ENCODE data around the gene CAMK2B.

GRCh38 chr7:44256459-44256858 lies 68.9 kb downstream of the CAMK2B start:
- TF ChIP-seq, protein P1, sequence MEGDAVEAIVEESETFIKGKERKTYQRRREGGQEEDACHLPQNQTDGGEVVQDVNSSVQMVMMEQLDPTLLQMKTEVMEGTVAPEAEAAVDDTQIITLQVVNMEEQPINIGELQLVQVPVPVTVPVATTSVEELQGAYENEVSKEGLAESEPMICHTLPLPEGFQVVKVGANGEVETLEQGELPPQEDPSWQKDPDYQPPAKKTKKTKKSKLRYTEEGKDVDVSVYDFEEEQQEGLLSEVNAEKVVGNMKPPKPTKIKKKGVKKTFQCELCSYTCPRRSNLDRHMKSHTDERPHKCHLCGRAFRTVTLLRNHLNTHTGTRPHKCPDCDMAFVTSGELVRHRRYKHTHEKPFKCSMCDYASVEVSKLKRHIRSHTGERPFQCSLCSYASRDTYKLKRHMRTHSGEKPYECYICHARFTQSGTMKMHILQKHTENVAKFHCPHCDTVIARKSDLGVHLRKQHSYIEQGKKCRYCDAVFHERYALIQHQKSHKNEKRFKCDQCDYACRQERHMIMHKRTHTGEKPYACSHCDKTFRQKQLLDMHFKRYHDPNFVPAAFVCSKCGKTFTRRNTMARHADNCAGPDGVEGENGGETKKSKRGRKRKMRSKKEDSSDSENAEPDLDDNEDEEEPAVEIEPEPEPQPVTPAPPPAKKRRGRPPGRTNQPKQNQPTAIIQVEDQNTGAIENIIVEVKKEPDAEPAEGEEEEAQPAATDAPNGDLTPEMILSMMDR (IDR thresholded peaks at IDR 0.05; ENCODE audit: low read depth, low read length, poor library complexity, severe bottlenecking), result no peak
- TF ChIP-seq EZH2phosphoT487 (IDR thresholded peaks at IDR 0.05; ENCODE audit: borderline replicate concordance, low read length), result no peak
